Measurements from ENCODE around the gene EMC1.

- TF ChIP-seq CTCF (IDR thresholded peaks at IDR 0.05) (no peak), EP300 (IDR thresholded peaks at IDR 0.05) (no peak), PBX3 (IDR thresholded peaks at IDR 0.05) (no peak), MAFK (IDR thresholded peaks at IDR 0.05; ENCODE audit: partially characterized antibody) (no peak), POLR2A (IDR thresholded peaks at IDR 0.05; ENCODE audit: low read length) (no peak), MAX (IDR thresholded peaks at IDR 0.05) (no peak), RFX5 (IDR thresholded peaks at IDR 0.05) (no peak)
Measured at GRCh38 chr1:19284881-19285280, 33.6 kb upstream of the EMC1 start.

Measured in A549 (cell line).